Stimulated activated CD8-positive, alpha-beta memory T cell treated with anti-CD3 and anti-CD28 coated beads, Interleukin-2, amount 100 ng/mL, for 48 hours (primary cell): ENCODE data around the gene THSD7A.

Experiments used
- DNase-seq, 2 donors: peaks; one replicate each; pipeline ENCODE4 v3.0.0-alpha.2; 2020; ENCODE audit warnings: low read depth in 2 of 2

THSD7A gene, protein sequence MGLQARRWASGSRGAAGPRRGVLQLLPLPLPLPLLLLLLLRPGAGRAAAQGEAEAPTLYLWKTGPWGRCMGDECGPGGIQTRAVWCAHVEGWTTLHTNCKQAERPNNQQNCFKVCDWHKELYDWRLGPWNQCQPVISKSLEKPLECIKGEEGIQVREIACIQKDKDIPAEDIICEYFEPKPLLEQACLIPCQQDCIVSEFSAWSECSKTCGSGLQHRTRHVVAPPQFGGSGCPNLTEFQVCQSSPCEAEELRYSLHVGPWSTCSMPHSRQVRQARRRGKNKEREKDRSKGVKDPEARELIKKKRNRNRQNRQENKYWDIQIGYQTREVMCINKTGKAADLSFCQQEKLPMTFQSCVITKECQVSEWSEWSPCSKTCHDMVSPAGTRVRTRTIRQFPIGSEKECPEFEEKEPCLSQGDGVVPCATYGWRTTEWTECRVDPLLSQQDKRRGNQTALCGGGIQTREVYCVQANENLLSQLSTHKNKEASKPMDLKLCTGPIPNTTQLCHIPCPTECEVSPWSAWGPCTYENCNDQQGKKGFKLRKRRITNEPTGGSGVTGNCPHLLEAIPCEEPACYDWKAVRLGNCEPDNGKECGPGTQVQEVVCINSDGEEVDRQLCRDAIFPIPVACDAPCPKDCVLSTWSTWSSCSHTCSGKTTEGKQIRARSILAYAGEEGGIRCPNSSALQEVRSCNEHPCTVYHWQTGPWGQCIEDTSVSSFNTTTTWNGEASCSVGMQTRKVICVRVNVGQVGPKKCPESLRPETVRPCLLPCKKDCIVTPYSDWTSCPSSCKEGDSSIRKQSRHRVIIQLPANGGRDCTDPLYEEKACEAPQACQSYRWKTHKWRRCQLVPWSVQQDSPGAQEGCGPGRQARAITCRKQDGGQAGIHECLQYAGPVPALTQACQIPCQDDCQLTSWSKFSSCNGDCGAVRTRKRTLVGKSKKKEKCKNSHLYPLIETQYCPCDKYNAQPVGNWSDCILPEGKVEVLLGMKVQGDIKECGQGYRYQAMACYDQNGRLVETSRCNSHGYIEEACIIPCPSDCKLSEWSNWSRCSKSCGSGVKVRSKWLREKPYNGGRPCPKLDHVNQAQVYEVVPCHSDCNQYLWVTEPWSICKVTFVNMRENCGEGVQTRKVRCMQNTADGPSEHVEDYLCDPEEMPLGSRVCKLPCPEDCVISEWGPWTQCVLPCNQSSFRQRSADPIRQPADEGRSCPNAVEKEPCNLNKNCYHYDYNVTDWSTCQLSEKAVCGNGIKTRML (N-terminal part only)

GRCh38 chr7:11831736-11832495 is at the start of gene THSD7A:
THSD7A (minus strand) TSS chr7:11832198; CDS start chr7:11831946, 252 bp downstream.
- no peak for DNase-seq

GRCh38 chr7:11881680-11882079 is 49.7 kb upstream of the THSD7A start:
- DNase-seq = no peak

DNA sequence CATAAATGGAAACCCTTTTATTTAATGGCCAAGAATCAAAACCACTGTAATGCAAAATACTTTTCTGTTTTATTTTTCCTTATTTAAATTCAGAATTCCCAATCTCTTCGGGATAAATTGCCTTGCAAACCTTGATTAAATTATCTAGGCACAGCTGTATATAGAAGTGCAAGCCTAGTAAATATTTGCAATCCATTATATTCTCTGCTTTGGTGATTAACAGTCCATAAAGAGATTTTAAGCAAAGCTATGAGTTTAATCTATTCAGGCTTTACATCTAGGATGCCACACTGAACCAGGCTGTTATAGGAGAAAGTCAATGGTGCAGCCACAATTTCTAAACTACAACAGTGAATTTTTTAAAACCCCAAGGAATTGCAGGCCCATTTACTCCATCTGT is 43.6 kb upstream of the THSD7A start:
- no peak for DNase-seq

GRCh38 chr7:11865671-11866070 is 33.7 kb upstream of the THSD7A start:
- DNase-seq = no peak

- DNase-seq = no peak
Measured at GRCh38 chr7:11858622-11859302, 26.8 kb upstream of the THSD7A start.

DNA sequence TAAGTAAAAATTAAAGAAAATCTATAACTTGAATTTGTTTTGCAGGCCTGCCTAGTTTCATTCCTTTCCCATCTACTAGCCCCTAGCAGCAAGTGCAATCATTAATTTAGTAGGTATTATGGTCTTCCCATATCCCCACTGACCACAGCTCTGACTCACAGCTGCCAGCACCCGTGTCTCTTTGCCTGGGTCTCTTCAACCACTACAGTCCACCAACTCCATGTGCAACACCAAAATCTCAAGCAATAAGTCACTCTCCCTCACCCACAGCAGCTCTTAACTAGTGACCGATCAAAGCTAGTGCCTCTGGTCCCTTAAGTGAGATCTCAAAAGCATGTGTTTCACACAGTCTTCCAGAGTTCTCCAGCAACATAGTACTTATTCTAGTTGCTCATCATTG is 26.0 kb upstream of the THSD7A start:
- no peak for DNase-seq

DNA sequence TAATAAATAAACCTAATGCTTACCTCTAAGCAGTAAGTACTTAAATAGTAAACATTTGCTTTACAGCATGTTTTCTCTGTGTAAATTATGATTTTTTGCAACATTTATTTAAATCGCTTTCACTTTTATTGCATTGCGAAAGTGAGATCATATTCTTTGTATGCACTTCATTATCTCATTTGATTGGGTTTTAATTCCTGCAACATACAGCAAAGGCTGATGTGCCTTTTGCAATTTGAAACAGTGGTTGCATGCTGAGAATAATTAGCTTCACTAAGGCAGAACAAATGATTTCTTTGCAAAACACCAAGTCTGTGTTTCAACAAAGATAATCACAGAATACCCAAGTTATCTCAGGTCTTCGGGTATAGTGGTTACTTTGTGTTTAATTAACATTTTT is 16.3 kb upstream of the THSD7A start:
- no peak for DNase-seq

- no peak for DNase-seq
Measured at GRCh38 chr7:11847336-11847735, 15.3 kb upstream of the THSD7A start.

- DNase-seq = no peak
Measured at GRCh38 chr7:11846361-11846955, 14.5 kb upstream of the THSD7A start.

DNA sequence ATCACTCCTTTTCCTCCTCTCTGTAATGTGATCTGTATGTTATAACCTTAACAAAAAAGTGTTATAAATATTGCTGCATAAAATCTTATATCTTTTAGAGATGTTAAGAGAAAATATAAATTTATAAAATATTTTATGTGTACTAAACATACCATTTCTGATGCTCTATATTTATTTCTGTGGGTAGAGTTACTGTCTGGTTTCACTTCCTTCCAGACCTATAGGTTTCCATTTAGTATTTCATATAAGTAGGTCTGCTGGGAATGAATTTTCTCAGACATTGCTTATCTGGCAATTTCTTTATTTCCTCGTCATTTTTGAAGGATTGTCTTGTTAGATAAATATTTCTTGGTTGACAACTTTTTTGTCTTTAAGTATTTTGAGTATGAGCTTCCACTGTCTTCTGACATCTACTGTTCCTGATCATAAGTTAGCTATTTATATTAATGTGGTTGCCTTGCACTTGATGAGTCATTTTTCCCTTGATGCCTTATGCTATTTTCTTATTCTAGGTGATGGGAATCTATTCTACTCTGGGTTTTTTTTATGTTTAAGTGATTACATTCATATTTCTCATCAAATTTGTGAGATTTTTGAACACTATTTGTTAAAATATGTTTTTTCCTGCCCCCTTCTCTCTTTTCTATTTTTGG is 11.2 kb upstream of the THSD7A start:
- DNase-seq = no peak

GRCh38 chr7:11841657-11842056 is 9.7 kb upstream of the THSD7A start:
- DNase-seq = no peak

DNA sequence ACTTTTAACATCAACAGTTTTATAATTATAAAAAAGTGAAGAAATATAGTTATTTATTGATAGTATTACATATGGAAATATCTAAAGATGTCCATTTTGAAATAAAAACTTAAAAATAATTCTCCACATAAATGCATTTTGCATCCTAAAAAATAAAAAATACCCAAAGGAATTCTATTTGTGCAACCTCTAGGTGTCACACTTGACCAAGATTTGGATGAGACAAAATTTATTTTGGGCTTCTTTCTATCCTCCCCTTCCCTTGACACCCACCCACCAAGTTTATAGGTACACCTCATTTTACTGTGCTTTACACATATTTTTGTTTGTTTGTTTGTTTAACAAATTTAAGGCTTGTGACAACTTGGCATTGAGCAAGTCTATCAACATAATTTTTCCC is 3.3 kb upstream of the THSD7A start:
- DNase-seq = no peak

GRCh38 chr7:11833431-11833830 is 1.4 kb upstream of the THSD7A start:
- no peak for DNase-seq

- DNase-seq = no peak
Measured at GRCh38 chr7:11831156-11831735, 752 bp downstream of the THSD7A start.

GRCh38 chr7:11830582-11831155 is 1.3 kb downstream of the THSD7A start:
- no peak for DNase-seq

DNA sequence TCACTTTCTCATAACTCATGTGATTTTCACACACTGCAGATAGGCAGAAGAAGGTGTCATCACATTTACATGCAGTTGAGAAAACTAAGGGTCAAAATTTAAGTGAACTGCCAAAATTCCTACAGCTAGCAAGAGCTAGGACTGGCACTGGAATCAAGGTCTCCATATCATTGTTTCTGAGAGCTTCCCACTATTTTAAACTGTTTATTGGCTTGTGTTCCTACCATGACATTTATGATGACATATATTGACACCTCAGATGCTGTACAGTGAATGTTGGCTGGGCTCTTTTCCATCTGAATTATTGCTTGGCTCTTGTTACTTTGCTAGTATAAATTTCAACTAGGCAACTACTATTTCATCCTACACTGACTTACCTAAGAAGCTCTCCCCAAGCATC is 2.0 kb downstream of the THSD7A start:
- no peak for DNase-seq

DNA sequence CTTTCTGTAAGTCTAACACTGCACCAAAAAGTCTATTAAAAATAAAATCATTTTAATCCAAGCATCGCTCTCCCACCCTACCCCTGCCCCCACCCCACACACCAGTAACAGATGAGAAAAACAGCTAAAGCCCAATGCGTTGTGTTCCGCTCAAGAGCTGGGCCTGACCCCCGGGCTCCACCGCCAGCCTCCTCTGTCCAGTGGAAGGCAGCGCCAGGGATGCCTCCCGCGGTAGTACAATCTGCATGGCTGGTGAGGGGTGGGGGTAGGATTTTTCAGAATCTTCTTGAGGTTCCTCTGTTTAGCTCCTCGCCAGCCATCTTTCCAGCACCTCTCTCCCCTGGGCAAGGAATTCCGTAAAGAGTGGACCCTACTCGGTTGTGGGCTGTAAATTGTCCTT is 12.1 kb downstream of the THSD7A start:
- no peak for DNase-seq

DNA sequence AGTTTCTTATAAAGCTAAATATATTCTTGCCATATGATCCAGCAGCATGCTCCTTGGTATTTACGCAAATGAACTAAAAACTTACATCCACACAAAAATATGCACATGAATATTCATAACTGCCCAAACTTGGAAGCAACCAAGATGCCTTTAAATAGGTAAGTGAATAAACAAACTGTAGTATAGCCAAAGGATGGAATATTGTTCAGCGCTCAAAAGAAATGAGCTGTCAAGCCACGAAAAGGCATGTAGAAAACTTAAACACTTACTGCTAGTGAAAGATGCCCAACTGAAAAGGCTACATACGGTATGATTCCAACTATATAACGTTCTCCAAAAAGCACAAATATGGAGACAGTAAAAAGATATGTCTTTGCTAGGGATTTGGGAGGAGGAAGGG is 12.7 kb downstream of the THSD7A start:
- DNase-seq = no peak

DNA sequence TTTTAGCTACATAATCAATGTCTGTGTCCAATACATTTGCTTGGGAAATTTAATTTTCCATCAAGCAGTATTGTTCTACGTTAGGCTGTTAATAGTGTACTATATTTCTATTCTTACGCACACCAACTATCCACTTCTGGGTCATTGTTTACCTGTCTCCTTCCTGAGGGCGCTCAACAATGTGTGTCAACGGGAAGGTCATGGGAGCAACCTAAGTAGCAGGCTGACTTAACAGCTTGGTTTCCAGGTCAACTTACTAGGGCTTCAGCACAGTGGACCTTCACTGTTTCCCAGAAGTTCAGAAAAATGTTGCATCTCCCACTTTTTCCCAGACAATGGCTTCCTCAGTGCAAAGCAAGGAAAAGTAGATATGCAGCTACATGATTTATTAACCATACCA is 13.7 kb downstream of the THSD7A start:
- no peak for DNase-seq
